Smooth muscle cell of the pulmonary artery (primary cell): Measurements from ENCODE around the gene SLC46A1. TPM values are rescaled to one million over a fixed set of nuclear protein-coding genes. Genes with fewer than 3 reads are reported as not detected.

Experiments used
- total RNA-seq: library from RNA; depleted of rRNA; stranded (reverse); fragments of >200 nt; gene quantifications from 2 replicates; pipeline ENCODE4 v1.2.3, GENCODE V29; 2014

SLC46A1 gene
- total RNA-seq, result 11.4 and 16.4 TPM in 2 replicates

GRCh38 chr17:28405632-28406472 is at the start of gene SLC46A1:
TSS of gene SLC46A1 (minus strand) at chr17:28406212. CDS start at chr17:28406114, 98 bp downstream.

GRCh38 chr17:28371245-28372202 is 34.5 kb downstream of the SLC46A1 start, which contains the start of gene SARM1:
TSS of gene SARM1 (plus strand) at chr17:28371694. CDS start at chr17:28372033, 339 bp downstream.

GRCh38 chr17:28370035-28370743 is 35.8 kb downstream of the SLC46A1 start, which contains the start of gene VTN:
TSS of gene VTN (minus strand) at chr17:28370307. CDS start at chr17:28370203, 104 bp downstream.

GRCh38 chr17:28364665-28365363 is 41.2 kb downstream of the SLC46A1 start, which contains the start of gene SEBOX:
TSS of gene SEBOX (minus strand) at chr17:28365199. CDS start at chr17:28365151, 48 bp downstream.

GRCh38 chr17:28357061-28357900 is 48.7 kb downstream of the SLC46A1 start, which contains the start of gene POLDIP2:
TSS of gene POLDIP2 (minus strand) at chr17:28357527. CDS start at chr17:28357448, 79 bp downstream.

Other genes starting within 250 kb of the SLC46A1 start
- gene TMEM97, start 87.0 kb downstream of the SLC46A1 start, total RNA-seq, result 7.8 TPM in 2 replicates
- 44.9 and 56.0 TPM in 2 replicates for gene IFT20, start 70.7 kb downstream of the SLC46A1 start, total RNA-seq
- gene TNFAIP1, start 70.5 kb downstream of the SLC46A1 start, total RNA-seq, result 35.6 and 44.3 TPM in 2 replicates
- gene POLDIP2, start 48.7 kb downstream of the SLC46A1 start, total RNA-seq, result 81.4 and 95.5 TPM in 2 replicates
- not detected in 2 replicates for gene SEBOX, start 41.0 kb downstream of the SLC46A1 start, total RNA-seq
- 1.7 and 3.4 TPM in 2 replicates for gene VTN, start 35.9 kb downstream of the SLC46A1 start, total RNA-seq
- gene SARM1, start 34.5 kb downstream of the SLC46A1 start, total RNA-seq, result 14.2 and 14.9 TPM in 2 replicates
- not detected in 2 replicates for gene SLC13A2, start 67.4 kb upstream of the SLC46A1 start, total RNA-seq
- not detected in 2 replicates for gene FOXN1, start 100.1 kb upstream of the SLC46A1 start, total RNA-seq
- gene UNC119, start 146.4 kb upstream of the SLC46A1 start, total RNA-seq, result 35.9 and 41.8 TPM in 2 replicates
- 117 and 163 TPM in 2 replicates for gene PIGS, start 165.3 kb upstream of the SLC46A1 start, total RNA-seq
- gene ALDOC, start 170.7 kb upstream of the SLC46A1 start, total RNA-seq, result 230 and 260 TPM in 2 replicates
- gene SPAG5, start 192.8 kb upstream of the SLC46A1 start, total RNA-seq, result 6.0 and 13.3 TPM in 2 replicates
- 8.4 and 9.5 TPM in 2 replicates for gene RSKR, start 208.0 kb upstream of the SLC46A1 start, total RNA-seq
- gene BLTP2, start 238.9 kb upstream of the SLC46A1 start, total RNA-seq, result 164 and 202 TPM in 2 replicates